Aorta (tissue), 5 donors: Measurements from ENCODE around the gene ANKDD1B. TPM values are rescaled to one million over a fixed set of nuclear protein-coding genes. Genes with fewer than 3 reads are reported as not detected.

Experiments used
- ATAC-seq: fragments of 200-7000 bp; cut with Tn5 transposase; one replicate; pipeline ENCODE4 v1.9.1; 2022; ENCODE audit warnings: moderate library complexity; ENCODE audit not compliant: low FRiP score
- DNase-seq, 2 donors: peaks; one replicate each; pipeline ENCODE4 v3.0.0-alpha.2; 2020
- H3K27ac ChIP-seq, 2 donors: one replicate each; pipeline ENCODE4 v1.5.1; 2013; ENCODE audit warnings: low read length in 2 of 2, mild to moderate bottlenecking in 2 of 2, moderate library complexity in 2 of 2, control low read depth in 1 of 2, inconsistent platforms in 1 of 2, low read depth in 1 of 2
- H3K27me3 ChIP-seq, 2 donors: one replicate each; pipeline ENCODE4 v1.6.1; 2013; ENCODE audit warnings: control low read depth in 1 of 2, low read length in 1 of 2, mild to moderate bottlenecking in 1 of 2, moderate library complexity in 1 of 2; ENCODE audit not compliant: insufficient read depth in 2 of 2, control insufficient read depth in 1 of 2
- H3K36me3 ChIP-seq, 2 donors: one replicate each; pipeline ENCODE4 v1.6.1; 2013; ENCODE audit warnings: control low read depth in 1 of 2, low read length in 1 of 2, mild to moderate bottlenecking in 1 of 2; ENCODE audit not compliant: insufficient read depth in 2 of 2, control insufficient read depth in 1 of 2
- H3K4me1 ChIP-seq, 2 donors: one replicate each; pipeline ENCODE4 v1.6.1; 2013; ENCODE audit warnings: low read length in 2 of 2, control low read depth in 1 of 2, mild to moderate bottlenecking in 1 of 2, moderate library complexity in 1 of 2; ENCODE audit not compliant: insufficient read depth in 2 of 2, control insufficient read depth in 1 of 2
- H3K4me3 ChIP-seq, 2 donors: one replicate each; pipeline ENCODE4 v1.5.1; 2013; ENCODE audit warnings: low read length in 2 of 2, control low read depth in 1 of 2, mild to moderate bottlenecking in 1 of 2
- H3K9me3 ChIP-seq: one replicate; pipeline ENCODE4 v1.6.1; 2013; ENCODE audit warnings: mild to moderate bottlenecking, low read length; ENCODE audit not compliant: control insufficient read depth
- WGBS, 2 donors: extraction: QIAGEN DNeasy Blood & Tissue Kit; methylation state at CpG; one replicate each; pipeline ENCODE4 v1.1.7; 2013; 5-methylcytosine and 5-hydroxymethylcytosine counted together
- intact Hi-C, 2 donors: fragments of 100-400 bp; cut with DNase I; formaldehyde crosslinking; loops; one replicate each; pipeline versions ENCODE4 v1.14.2 to v1.15.0; 2022
- polyA plus RNA-seq, 2 donors: library from polyadenylated mRNA; stranded (reverse); fragments of 200-250 nt; gene quantifications; one replicate each; pipeline ENCODE4 v1.2.3, GENCODE V29; 2013
- total RNA-seq, 2 donors: library from RNA; stranded (reverse); fragmentation: NEBNext Ultra II Directional; extraction: Animal tissue kit (Norgen Biotek cat#: 25700); gene quantifications; one replicate each; pipeline ENCODE4 v1.2.1, GENCODE V29; 2021
- donor health status: healthy with polysubstance abuse.
- donor health status: Bipolar disorder and iron deficiency.
- donor health status: DM: no; HTN: no; CAD: no.
- donor health status: DM: no; HTN: no; CAD: no.
- donor health status: DM: yes; HTN: yes; CAD: no.

Gene ANKDD1B
- total and polyA plus RNA-seq, 4 donors, result 0.61 to 2.1 (median 0.88) TPM; not detected in 1

DNA sequence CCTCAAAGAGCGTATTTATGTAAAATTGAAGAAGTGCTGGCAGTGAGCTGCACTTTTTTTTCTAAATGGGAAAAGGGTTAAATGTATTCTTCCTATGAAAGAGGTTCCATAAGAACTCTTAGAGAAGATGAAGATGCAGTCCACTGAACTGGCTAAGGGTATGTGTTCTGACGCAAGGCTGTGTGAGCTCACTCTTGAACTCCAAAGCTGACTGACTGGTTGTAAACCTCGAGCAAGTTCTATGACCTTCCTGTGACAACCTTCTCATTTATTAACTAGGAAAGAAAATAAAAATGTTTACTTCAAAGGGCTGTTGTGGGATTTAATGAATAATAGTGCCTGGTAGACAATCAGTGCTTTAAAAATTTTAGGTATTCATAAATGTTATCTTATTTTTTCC is 59.3 kb downstream of the ANKDD1B start:
- ATAC-seq, result no peak
- intact Hi-C loops, result no loop called here
- Histone ChIP-seq H3K27me3 (no peaks in the 10 kb centered on the region), H3K4me3 (no peak overlapping the region), H3K9me3 (no peaks in the 10 kb centered on the region), H3K36me3 (peaks cover 0 to 2% of the 10 kb centered on the region in 2 donors), H3K27ac (no peak overlapping the region), H3K4me1 (peaks cover 0 to 2% of the 10 kb centered on the region in 2 donors)
- WGBS, 2 donors, result 85 to 87% methylated on average over 3 of the region's 3 CpGs
- no peak for DNase-seq

DNA sequence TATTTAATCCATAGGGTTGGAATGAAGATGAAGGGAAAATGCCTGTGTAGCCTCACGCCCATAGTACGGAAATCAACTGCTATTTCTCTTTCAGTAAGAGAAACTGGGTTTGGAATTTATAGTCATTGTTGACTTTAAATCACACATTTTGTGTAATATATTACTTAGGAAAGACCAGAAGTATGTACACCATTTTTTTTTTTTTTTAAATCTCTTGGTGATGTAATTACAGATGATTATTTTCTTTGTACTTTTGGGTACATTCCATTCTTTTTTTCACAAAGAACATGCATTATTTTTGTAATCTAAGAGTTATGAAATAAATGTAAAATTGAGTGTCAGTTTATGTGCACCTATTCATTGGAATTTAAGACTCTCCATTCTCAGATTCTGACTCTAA is 60.3 kb downstream of the ANKDD1B start:
- DNase-seq (no peak), ATAC-seq (no peak)
- no peak overlapping the region for H3K4me3 ChIP-seq
- WGBS, 2 donors, result 47% methylated on average over 2 of the region's 2 CpGs
- peaks cover 0 to 2% of the 10 kb centered on the region in 2 donors for H3K36me3 ChIP-seq
- intact Hi-C loops, result no loop called here
- no peaks in the 10 kb centered on the region for H3K27me3 ChIP-seq
- H3K4me1 ChIP-seq, result peaks cover 0 to 2% of the 10 kb centered on the region in 2 donors
- no peaks in the 10 kb centered on the region for H3K9me3 ChIP-seq
- no peak overlapping the region for H3K27ac ChIP-seq

DNA sequence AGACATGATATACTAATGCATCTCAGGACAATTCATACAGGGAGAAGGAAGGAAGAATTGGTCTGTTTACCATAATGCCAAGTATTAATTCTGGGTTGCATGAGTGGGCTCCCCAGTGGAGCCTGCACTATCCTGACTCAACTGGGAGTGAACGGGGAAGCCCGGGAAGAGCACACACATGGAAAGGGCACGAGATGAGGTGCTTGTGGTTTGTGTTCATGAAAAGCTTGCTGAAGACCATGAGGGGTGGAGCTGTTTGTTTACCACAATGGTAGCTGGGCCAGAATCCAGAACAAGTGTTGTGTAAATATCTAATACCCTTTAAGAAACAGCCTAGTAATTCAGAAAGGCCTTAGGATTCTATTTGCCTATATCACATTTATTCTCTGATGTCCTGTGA is 61.4 kb downstream of the ANKDD1B start:
- H3K9me3 ChIP-seq, result no peaks in the 10 kb centered on the region
- DNase-seq, result no peak
- 96 to 97% methylated on average over 3 of the region's 3 CpGs for WGBS, 2 donors
- H3K27me3 ChIP-seq, result no peaks in the 10 kb centered on the region
- intact Hi-C loops, result no loop called here
- ATAC-seq, result no peak
- H3K4me1 ChIP-seq, result peaks cover 0 to 2% of the 10 kb centered on the region in 2 donors
- no peak overlapping the region for H3K4me3 ChIP-seq
- peaks cover 0 to 2% of the 10 kb centered on the region in 2 donors for H3K36me3 ChIP-seq
- H3K27ac ChIP-seq, result no peak overlapping the region

DNA sequence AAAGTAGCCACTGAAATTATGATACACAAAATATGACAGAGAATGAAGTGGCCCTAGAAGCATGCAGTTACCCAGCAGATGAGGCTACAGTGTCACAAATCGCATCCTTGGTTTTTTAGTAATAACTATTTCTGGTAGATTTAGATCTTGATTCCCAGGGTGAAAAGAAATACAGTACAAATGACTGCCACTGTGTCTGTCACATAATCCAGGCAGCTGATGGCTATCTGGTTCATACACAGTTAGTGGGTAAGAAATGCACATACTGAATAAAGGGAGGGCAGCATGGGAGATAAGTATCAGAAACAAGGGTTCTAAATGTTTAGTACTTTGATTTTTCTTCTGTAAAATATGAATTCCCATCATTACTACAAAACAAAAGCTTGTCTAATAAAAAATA is 64.5 kb downstream of the ANKDD1B start:
- no peaks in the 10 kb centered on the region for H3K9me3 ChIP-seq
- H3K27me3 ChIP-seq, result no peaks in the 10 kb centered on the region
- DNase-seq (no peak), ATAC-seq (no peak)
- 95 to 97% methylated on average over 1 of the region's 1 CpG for WGBS, 2 donors
- no peak overlapping the region for H3K27ac ChIP-seq
- intact Hi-C loops, result no loop called here
- peaks cover 0 to 2% of the 10 kb centered on the region in 2 donors for H3K36me3 ChIP-seq
- H3K4me3 ChIP-seq, result no peak overlapping the region
- H3K4me1 ChIP-seq, result no peaks in the 10 kb centered on the region

DNA sequence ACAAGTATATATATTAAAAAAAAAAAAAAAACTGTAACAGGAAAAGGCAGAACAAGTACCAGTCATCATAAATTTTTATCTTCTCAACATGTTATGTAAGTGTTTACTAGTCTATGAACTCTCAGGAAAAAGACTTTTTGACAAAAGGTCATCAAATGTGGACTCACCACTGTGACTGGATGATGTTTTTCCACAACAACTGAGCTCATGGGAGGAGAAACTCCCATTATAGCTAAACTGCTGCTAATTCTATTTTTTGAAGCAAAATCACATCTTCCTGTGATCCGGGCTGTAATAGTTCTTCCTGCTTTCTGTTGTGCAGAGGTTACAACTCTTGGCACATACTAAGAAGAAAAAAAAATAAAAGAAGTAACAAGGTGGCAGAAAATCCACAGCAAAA is 66.4 kb downstream of the ANKDD1B start:
- ATAC-seq (peak; percentile 29), DNase-seq (no peak)
- H3K4me3 ChIP-seq, result no peak overlapping the region
- 50 to 60% methylated on average over 1 of the region's 1 CpG for WGBS, 2 donors
- no peak overlapping the region for H3K27ac ChIP-seq
- intact Hi-C loops, result no loop called here
- H3K9me3 ChIP-seq, result no peaks in the 10 kb centered on the region
- H3K4me1 ChIP-seq, result no peaks in the 10 kb centered on the region
- peaks cover 0 to 2% of the 10 kb centered on the region in 2 donors for H3K36me3 ChIP-seq
- no peaks in the 10 kb centered on the region for H3K27me3 ChIP-seq

DNA sequence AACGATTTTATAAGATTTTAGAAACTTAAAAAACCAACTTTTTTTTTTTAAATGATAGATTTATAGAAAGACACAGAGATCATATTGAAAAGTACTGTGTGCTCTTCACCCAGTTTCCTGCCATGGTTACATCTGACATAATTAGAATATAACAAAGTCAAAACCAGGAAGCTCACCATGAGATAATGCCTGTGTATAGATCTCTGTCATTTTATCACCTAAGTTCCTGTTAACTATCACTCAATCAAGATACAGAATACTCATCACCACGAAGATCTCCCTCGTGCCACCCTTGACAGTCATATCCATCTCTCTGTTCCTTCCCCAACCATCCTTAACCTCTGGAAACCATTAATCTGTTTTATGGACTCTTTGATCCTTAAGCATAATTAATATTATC is 66.9 kb downstream of the ANKDD1B start:
- Histone ChIP-seq H3K9me3 (no peaks in the 10 kb centered on the region), H3K27me3 (no peaks in the 10 kb centered on the region), H3K4me1 (no peaks in the 10 kb centered on the region), H3K36me3 (peaks cover 0 to 2% of the 10 kb centered on the region in 2 donors), H3K27ac (no peak overlapping the region), H3K4me3 (no peak overlapping the region)
- DNase-seq (no peak), ATAC-seq (no peak)
- WGBS, 2 donors, result 81 to 82% methylated on average over 3 of the region's 3 CpGs
- intact Hi-C loops, result no loop called here

DNA sequence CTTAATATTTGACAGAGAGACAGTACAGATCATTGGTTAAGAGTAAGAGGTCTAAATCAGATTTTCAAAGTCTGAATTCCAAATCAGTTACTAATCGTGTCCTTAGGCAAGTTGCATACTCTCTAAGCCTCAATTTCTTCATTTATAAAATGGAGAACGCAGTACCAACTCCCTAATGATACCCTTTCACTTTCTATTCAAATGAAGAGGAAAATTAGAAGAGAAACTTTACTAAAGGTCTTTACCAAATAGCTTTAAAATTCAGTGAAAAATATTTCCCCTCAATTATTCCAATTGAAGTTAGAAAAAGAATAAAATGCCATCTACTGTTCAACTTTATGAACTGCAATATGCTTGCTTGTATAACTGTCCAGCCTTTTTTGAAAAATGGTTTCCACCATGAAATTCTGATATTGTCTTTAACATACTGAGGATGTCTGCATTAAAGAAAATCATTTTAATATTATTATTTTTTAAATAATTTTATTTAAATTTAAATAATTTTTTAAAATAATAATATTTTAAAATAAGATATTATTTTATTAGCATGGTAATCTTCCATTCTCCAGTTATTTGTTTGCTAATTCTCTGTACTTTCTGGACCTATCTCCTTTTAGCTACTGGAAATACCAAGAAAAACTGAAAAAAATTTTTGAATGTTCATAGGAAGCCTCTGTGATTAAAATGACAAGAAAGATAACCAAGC is 70.0 kb downstream of the ANKDD1B start:
- no peak overlapping the region for H3K4me3 ChIP-seq
- 21 to 23% methylated on average over 2 of the region's 2 CpGs for WGBS, 2 donors
- H3K36me3 ChIP-seq, result peaks cover 0 to 1% of the 10 kb centered on the region in 2 donors
- DNase-seq (no peak), ATAC-seq (no peak)
- H3K27ac ChIP-seq, result no peak overlapping the region
- H3K27me3 ChIP-seq, result no peaks in the 10 kb centered on the region
- intact Hi-C loops, result loop anchor here (5.0 to 10.0 kb wide), 2 partner anchors 156 to 444 kb away; partner anchors contain the start of gene ANKRD31 (in 2 of the 2)
- no peaks in the 10 kb centered on the region for H3K9me3 ChIP-seq
- H3K4me1 ChIP-seq, result no peaks in the 10 kb centered on the region

DNA sequence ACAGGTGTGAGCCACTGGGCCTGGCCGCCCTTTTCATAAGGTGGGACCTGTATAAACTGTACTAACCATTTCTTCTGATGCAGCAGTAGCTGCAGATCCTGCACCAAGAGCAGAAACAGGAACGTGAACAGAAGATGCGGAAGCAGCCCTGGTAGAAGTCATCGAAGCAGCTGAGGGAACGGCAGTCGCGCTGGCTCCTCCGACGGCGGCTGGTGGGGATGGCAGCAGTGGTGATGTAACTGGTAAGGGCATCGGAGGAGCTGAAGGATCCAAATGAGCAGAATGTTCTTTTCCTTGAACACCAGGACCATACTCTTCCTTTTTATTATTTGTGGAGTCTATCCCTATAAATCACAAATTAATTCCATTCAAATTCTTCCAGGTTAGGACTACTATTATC is 73.9 kb downstream of the ANKDD1B start:
- no peak for DNase-seq
- no peak overlapping the region for H3K27ac ChIP-seq
- H3K36me3 ChIP-seq, result peaks cover 0 to 1% of the 10 kb centered on the region in 2 donors
- no peak overlapping the region for H3K4me3 ChIP-seq
- H3K9me3 ChIP-seq, result no peaks in the 10 kb centered on the region
- H3K27me3 ChIP-seq, result no peaks in the 10 kb centered on the region
- H3K4me1 ChIP-seq, result no peaks in the 10 kb centered on the region
- 97% methylated on average over 11 of the region's 11 CpGs for WGBS, 2 donors
- ATAC-seq, result no peak
- intact Hi-C loops, result loop anchor here in 1 of 2 donors (10.0 kb wide), 1 partner anchor 160 kb away; no protein-coding TSS in a partner anchor

DNA sequence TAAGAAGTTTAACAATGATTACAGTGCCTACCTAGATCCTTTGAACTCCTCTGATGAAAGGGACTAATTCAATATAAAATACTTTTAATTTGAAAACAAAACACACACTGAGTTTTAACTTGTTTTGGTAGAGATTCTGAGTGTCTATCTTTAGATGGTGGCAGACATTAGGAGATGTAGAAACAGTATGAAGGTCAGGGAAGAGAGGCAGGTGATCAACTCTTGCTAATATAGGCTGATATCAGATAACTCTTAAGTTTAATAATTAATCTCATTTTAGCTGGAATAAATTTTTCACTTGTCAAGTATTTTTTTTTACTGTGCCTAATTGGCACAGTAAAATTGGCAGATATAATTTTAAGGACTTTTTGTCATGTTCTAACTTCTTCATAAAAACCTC is 75.2 kb downstream of the ANKDD1B start:
- intact Hi-C loops, result loop anchor here in 1 of 2 donors (10.0 kb wide), 1 partner anchor 162 kb away; no protein-coding TSS in a partner anchor
- DNase-seq, result no peak
- no peak overlapping the region for H3K4me3 ChIP-seq
- no peaks in the 10 kb centered on the region for H3K9me3 ChIP-seq
- H3K4me1 ChIP-seq, result no peaks in the 10 kb centered on the region
- ATAC-seq, result no peak
- H3K27me3 ChIP-seq, result no peaks in the 10 kb centered on the region
- peaks cover 0 to 1% of the 10 kb centered on the region in 2 donors for H3K36me3 ChIP-seq
- H3K27ac ChIP-seq, result no peak overlapping the region
